HG03442 (cell line): Measurements from ENCODE around the gene MAP3K1.
"Not testable (repeated sequence)": the region's sequence is repeated elsewhere in the genome, so short reads cannot be mapped to it uniquely, and the experiment has no call there.

Source experiments
- ATAC-seq: cut with Tn5 transposase; IDR thresholded peaks from one replicate; pipeline ENCODE4 v1.9.1; 2021; ENCODE audit warnings: mild to moderate bottlenecking, moderate library complexity; ENCODE audit not compliant: unreplicated experiment

Gene MAP3K1

DNA sequence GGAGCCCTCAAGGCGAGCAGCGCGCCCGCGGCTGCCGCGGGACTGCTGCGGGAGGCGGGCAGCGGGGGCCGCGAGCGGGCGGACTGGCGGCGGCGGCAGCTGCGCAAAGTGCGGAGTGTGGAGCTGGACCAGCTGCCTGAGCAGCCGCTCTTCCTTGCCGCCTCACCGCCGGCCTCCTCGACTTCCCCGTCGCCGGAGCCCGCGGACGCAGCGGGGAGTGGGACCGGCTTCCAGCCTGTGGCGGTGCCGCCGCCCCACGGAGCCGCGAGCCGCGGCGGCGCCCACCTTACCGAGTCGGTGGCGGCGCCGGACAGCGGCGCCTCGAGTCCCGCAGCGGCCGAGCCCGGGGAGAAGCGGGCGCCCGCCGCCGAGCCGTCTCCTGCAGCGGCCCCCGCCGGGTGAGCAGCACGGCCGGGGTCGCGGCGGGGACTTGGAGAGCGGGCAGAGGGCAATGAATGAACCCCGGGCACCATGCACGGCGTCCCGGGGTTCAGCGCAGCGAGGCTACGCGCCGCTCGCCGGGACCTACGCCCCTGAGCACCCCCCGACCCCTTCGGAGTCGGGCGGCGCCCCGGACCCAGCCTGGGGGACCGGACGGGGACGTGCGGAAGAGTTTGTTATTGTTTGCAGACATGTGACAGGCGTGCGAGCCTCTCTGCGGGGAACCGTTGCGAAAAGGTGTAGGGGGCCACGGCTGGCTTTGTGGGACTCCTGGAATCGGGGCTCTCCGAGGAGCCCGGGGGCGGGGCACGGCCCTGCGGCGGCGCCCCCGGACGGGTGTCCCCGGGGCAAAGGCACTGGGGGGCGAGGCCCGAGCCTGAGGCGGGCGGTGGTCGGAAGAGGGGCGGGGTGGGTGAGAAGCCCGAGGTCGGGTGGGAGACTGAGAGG, 553 bp downstream of the MAP3K1 start:
- peak; percentile 25 for ATAC-seq

DNA sequence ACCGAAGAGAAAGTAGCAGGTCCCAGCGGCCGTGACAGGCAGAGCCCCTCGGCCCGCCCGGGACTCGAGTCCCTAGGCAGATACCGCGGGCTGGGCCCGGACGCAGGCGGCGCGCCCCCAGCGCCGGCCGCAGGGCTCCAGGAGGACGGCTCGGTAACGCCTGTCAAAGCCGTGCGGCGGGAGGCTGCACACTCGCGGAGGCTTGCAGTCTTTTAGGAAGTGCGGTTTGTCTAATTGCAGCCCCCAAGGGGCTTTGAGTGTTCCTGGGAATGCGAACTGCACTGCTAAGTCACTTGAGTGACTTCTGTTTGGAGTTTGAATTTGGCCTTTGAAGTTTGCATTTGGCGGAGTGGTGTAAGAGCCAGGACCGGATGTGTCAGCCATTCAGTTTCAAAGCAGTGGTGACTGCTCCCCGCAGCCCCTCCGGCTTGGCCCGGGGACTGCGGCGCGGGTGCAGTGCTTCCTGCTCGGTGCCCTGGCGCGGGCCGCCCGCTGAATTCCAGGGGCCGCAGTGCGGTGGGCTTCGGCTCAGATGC, 1.3 kb downstream of the MAP3K1 start:
- ATAC-seq = peak; percentile 35

DNA sequence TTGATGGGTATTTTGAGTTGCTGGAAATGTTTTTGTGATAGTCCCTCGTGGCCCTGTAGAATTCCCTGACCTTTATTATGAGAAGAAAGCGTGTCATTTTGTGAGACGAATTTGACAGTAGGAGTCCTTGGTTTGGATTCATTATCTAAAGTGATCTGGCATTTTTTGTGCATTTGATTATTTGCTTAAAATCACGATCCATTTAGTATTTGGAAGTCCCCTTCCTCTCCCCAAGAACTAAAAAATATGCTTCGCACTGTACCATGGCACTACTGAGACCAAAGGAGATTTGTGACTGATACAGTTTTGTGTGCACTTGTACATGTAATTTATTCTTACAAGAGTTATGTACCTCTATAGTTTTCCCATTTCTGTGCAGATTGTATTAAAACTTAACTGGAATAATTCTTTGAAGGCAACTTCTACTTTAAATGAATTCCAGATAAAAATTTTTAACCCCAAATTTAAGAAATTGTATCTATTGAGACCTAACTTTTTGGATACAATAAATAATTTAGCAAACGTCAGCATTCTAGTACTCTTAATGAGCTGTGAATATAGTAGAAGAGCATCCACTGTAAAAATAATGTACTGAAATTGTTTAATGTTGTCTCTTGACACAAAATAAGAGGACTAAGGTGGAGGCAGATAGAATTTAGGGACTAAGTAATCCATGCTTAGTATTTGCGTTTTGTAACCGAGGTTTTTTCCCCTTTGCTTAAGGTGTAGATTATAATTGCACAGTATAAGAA, 2.1 kb downstream of the MAP3K1 start:
- ATAC-seq = no peak

DNA sequence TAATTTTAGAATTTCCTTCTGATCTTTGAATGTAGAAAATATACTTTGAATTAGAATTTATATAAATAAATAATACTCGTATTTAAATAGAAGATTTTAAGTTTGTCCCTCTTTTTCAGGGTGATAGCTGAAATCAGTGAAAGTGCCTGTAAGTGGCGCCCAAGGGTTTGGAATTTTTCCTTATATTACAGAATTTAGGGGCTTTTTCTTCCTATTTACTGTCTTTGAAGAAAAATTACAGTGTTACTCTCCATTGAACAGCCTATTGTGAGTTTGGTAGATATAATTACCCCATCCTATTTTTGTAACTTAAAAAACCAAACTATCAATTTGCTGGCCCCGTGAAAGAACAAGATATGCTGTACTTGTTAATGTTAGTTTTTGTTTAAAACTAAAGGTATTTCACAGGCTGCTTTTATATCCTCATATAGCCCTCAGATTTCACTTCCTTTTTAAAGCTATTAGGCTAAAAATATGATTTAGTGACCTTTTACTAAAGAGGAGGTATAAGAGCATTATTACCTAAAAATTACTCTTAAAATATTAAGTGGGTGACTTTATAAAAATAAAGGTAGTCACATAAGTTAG, 3.2 kb downstream of the MAP3K1 start:
- ATAC-seq = no peak

DNA sequence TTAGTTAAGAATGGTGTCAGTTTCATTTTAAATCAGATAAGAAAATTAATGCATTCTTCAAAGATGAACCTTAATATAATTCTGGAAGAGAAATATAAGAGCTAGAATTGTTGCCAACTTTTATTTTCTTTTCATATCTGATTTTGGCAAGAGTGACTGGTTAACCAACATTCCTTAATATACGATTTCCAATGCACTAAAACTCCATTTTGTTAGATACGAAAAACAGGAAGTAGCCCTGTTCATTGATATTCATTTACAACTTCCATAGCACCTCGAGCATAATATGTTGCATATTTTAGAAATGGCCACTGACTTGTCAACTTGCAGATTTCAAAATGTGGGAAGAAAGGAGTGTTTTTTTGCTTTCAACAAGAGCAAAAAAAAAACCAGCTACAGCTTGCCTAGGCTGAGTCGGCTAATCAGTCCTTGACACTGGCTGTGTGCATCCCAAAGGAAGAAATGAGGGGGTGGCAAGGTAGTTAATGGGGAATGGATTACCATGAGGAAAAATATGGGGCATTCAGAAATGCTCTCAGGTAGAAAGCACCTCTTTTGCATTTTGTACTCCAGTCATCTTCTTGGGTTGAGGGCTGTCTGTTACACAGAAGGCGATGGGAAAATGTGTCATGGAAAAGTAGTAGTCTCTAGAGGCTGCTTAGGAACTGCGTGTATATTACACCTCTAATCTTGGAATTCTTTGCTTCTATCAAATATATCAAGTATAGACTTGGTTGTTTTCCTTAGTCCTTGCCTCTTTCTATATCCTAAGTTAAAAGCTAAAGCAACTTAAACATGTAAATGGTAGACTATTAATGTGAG, 3.9 kb downstream of the MAP3K1 start:
- no peak for ATAC-seq

DNA sequence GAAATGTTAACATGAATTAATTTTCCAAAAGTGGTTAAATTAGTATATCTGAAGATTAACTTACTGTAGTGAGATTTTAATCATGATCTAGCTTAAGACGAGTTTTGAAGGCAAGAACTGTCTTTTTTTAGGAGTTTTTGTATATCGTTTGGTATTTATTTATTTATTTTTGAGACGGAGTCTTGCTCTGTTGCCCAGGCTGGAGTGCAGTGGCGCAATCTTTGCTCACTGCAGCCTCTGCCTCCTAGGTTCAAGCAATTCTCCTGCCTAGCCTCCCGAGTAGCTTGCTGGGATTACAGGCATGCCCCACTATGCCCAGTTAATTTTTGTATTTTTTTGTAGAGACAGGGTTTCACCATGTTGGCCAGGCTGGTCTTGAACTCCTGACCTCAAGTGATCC, 6.5 kb downstream of the MAP3K1 start:
- ATAC-seq = not testable (repeated sequence)

DNA sequence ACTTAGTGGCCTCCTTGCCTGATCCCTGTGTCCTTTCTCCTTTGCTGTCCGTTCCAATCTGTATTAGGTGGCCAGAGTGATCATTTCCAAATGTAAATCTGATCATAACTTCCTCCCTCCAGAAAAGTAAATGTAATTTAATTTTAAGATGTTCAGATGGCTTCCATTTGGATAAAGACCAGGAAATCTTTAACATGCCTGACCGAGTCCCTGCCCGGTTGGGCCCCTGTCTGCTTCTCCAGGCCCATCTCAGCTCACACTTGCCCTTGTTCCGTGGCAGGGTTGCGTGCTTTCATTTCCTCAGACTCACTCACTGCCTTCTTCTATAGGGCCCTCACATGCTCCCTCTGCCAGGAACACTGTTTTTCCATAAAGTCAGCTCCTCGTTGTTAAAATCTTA, 7.6 kb downstream of the MAP3K1 start:
- ATAC-seq = no peak

DNA sequence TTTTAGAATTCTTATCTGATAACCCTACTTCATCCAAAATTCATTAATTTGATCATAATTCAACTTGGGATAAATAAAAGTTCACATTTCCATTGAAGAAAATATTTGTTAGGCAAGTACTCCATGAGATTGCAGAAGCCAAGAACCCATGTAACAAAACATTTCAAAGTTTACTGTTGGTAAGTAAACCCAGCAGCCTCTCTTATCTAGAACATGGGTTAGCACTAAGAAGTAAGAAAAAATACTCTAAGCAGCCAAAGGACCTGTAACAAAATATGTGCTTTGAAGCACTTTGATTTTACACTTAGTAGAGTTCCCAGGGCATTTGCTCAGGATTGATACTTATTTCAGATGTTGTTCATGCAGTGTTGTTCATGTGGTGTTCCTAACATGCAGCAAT, 8.7 kb downstream of the MAP3K1 start:
- no peak for ATAC-seq

DNA sequence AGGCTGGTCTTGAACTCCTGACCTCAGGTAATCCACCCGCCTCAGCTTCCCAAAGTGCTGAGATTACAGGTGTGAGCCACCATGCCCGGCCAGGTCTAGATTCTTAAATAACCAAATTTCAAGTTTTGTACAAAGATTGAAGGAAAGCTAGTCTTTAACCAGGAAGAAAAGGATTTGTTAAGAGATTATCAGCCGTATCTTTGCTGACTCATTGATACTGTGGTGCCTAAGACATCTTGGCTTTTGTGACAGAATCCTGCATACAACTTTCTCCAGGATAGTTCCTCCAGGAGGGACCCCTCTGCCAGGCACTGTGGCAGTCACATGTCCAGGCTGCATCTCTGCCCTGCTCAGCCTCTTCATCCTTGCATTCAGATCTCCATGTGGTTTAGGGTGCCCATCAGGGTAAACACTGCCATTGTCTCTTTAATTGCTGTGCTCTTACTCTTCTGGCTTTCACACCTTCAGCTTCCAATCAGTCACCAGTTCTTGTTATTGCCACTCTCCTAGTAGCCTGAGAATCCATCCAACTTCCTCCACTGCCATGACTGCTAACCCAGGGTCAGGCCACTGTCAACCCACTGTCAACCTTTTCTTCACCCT, 10.0 kb downstream of the MAP3K1 start:
- no peak for ATAC-seq

DNA sequence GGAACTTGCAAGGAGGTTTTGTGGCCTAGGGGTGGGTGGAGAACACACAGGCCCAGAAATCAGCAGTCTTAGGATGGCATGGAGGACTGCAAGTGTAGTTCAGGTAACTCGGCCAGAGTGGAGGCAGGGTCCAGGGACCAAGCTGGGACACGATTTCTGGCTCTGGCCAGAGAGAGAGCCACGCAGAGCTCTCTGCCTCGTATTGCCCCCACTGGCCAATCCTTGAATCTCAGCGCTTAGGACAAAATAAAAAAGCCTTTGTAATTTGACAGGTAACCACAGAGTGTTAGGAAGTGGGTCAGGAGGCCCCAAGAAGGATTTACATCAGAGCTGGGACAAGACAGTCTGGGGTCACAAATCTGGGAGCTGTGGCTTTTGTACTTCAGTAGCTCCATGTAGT, 11.7 kb downstream of the MAP3K1 start:
- ATAC-seq = no peak

DNA sequence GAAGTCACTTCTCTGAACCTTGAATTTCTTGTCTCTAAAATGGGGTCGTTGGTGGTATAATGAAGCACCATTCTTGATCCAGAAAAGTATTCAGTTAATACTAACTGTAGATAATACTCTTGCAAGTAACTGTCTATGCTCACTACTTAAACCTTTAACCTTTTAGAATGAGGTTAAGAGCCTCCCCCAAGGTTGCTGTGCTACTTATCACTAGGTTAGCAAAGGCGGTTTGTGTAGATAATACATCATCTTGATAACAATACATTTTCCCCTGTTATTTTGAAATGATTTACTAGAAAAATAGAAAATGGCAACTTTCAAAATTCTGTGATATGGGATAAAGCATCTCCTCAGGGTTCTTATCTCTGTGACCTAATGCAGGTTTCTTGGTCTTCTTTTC, 12.6 kb downstream of the MAP3K1 start:
- ATAC-seq = no peak

DNA sequence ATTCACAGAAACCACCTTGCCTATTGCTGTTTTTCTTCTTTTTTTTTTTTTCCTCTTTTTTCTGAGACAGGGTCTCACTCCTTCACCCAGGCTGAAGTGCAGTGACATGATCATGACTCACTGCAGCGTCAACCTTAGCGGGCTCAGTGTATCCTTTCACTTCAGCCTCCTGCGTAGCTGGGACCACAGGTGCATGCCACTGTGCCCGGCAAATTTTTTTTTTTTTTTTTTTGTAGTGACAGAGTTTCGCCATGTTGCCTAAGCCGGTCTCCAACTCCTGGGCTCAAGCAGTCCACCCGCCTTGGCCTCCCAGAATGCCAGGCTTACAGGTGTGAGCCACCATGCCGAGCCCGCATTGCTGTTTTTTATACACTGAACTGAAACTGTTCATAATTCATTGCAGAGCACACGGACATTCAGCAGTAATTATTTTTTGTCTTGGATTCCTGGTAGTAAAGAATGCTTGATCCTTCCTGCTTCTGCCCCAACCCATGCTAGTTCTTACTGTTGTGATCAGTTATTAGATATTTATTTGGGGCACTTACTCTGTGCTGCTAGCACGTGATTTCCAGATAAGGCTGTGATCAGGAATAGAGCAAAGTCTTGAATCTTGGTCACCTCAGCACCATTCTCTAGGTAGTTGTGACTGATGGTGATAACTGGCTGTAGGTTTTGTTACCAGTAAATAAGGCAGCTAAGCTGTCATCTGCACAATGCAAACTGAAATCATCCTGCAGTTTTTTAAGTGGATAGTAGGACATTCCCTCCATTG, 14.0 kb downstream of the MAP3K1 start:
- peak; percentile 79 for ATAC-seq

DNA sequence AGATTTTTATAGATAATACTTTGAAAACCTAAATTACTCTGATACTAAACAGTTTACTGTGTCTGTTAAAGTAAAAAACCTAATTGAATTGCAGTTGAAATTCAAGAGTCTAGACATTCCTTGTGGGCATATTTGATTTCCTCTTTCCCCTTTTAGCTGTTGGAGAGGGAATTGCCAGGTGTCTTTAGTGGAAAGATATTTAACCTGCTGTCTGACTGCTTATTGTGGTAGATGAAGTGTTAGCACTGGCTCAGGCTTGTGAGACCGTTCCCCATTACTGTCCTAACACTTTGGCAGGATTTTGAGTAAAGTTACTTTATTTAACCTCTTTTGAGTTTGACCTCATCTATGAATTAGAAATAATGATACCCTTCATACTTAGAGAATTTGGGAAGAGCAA, 16.4 kb downstream of the MAP3K1 start:
- ATAC-seq = no peak

DNA sequence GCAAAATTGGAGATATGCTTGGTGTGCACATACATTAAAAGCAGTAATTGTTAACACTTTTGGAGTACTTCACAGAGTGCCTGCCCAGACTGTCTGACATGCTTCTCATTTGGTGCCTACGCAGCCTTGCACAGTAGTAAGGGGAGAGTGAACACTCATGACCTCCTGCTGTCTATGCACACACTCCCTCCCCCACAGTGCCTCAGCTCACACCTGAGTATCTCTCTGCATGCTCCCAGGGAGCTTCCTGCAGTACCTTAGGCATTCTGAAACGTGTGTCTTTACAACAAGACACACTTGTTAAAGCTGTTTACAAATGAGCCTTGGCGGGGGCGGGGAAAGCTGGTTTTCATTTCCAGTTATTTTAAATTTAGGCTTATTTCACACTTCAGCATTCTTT, 18.0 kb downstream of the MAP3K1 start:
- ATAC-seq = no peak

DNA sequence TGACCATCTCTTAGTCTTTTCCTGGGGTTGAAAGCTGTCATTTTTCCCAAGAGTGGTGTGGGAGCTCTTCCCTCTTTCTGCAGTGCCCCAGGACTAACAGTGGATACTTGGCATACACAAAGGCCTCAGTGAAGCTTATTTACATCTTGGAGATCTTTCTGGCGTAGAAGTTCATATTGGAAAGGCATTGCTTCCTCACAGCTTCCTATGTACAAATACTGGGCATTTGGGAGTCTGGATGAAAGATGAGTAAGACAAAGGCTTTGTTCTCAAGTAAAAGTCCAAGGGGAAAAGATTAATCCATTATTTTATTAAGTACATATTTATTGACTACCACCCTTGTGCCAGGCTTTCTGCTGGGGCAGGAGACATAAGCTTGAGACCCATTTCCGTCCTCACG, 22.0 kb downstream of the MAP3K1 start:
- ATAC-seq = no peak

DNA sequence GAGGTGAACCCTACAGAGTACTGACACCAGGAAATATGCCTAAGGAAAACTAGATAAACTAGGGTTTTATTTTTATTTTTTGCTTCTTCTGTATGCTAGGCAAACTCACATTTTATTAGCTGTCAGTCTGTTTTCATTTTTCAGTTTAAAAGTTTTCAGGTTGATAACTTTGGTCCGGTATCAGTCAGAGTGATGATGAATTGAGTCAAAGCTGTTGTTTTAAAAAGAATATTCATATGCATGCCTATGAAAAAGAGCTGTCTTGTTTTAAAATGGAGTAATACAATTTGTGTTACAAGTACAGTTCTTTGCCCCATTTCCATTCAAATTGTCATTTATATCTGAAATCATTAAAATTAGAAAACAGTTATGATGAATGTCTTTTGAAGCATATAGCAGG, 22.6 kb downstream of the MAP3K1 start:
- no peak for ATAC-seq

DNA sequence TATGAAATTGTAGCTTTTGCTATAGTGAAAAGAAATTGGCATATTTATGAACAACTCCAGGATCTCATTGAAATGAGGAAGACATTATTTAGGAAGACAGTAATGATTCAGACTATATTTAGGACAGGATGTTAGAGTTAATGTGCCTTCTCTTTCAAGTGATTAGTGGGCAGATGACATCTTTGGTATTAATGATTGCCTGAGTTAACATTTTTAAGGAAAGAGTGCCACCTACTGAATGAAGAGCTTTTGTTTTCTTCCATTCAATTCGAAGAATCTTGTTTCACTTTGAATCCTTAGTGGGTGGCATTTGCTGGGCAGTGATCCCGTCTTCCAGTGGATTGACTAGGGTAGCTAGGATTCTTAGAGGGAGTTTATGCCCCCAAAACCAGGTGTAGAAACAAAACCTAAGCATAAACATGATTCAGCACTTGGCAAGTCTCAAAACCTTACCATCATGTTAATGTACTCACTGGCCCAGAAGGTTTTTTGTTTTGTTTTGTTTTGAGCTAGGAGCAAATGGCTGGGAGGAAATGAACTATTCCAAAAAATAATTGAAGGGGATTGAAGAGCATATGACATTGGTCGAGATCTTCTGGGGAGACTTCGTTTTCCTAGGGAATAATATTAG, 23.2 kb downstream of the MAP3K1 start:
- ATAC-seq = no peak

DNA sequence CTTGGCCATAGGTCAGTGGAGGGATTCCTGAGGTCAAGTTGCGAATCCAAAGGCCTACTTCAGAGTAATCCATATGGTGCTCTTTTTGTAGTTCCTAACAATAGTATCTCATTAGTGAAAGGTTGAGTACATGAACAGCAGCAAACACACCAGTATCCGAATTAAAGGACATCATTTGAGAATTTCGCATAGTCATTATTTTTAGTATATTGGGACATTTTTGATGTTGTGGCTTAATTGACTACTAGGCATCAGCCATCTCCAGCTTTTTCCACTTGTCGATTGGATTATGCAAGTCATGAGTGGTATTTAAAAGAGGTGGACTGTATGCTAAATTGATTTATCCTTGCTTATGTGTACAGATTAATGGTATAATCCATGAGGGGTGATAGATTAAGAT, 23.7 kb downstream of the MAP3K1 start:
- no peak for ATAC-seq

DNA sequence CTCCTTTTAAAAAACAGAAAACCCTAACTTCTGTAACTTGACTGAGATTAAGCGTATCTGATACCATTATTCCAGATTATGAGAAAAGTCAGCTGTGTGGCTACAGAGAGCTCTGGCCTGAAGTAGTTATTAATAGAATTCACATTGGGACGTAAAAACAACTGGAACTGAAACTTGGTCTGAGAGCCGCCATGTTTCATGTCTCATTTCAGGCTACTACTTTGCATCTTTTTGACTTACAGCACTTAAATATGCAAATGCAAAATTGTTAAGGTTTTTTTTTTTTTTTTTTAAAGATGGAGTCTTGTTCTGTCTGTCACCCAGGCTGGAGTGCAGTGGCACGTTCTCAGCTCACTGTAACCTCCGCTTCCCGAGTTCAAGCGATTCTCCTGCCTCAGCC, 25.2 kb downstream of the MAP3K1 start:
- ATAC-seq = no peak
